ENCODE data around the gene EDN2.

The EDN2 gene

GRCh38 chr1:41456847-41457540 is 27.5 kb downstream of the EDN2 start:
- H3K36me3 Mint-ChIP-seq (ENCODE audit: low read depth) = no peaks in the 10 kb centered on the region
- no peak overlapping the region for H3K4me3 Mint-ChIP-seq
- no peaks in the 10 kb centered on the region for H3K9me3 Mint-ChIP-seq
- H3K4me1 Mint-ChIP-seq (ENCODE audit: low read depth) = no peaks in the 10 kb centered on the region
- no peaks in the 10 kb centered on the region for H3K27me3 Mint-ChIP-seq
- H3K27ac Mint-ChIP-seq = no peak overlapping the region

GRCh38 chr1:41455479-41456332 is 28.8 kb downstream of the EDN2 start:
- H3K27ac Mint-ChIP-seq = no peak overlapping the region
- no peaks in the 10 kb centered on the region for H3K36me3 Mint-ChIP-seq (ENCODE audit: low read depth)
- no peaks in the 10 kb centered on the region for H3K4me1 Mint-ChIP-seq (ENCODE audit: low read depth)
- H3K4me3 Mint-ChIP-seq = no peak overlapping the region
- H3K9me3 Mint-ChIP-seq = no peaks in the 10 kb centered on the region
- no peaks in the 10 kb centered on the region for H3K27me3 Mint-ChIP-seq

GRCh38 chr1:41454406-41454805 is 30.1 kb downstream of the EDN2 start:
- no peak overlapping the region for H3K27ac Mint-ChIP-seq
- no peaks in the 10 kb centered on the region for H3K9me3 Mint-ChIP-seq
- no peak overlapping the region for H3K4me3 Mint-ChIP-seq
- H3K36me3 Mint-ChIP-seq (ENCODE audit: low read depth) = no peaks in the 10 kb centered on the region
- no peaks in the 10 kb centered on the region for H3K27me3 Mint-ChIP-seq
- H3K4me1 Mint-ChIP-seq (ENCODE audit: low read depth) = no peaks in the 10 kb centered on the region

GRCh38 chr1:41452704-41453290 is 31.7 kb downstream of the EDN2 start:
- no peaks in the 10 kb centered on the region for H3K27me3 Mint-ChIP-seq

GRCh38 chr1:41450747-41451285 is 33.7 kb downstream of the EDN2 start:
- H3K36me3 Mint-ChIP-seq (ENCODE audit: low read depth) = no peaks in the 10 kb centered on the region
- H3K27me3 Mint-ChIP-seq = no peaks in the 10 kb centered on the region
- H3K4me3 Mint-ChIP-seq = no peak overlapping the region
- no peaks in the 10 kb centered on the region for H3K4me1 Mint-ChIP-seq (ENCODE audit: low read depth)
- H3K27ac Mint-ChIP-seq = no peak overlapping the region
- no peaks in the 10 kb centered on the region for H3K9me3 Mint-ChIP-seq

More at GRCh38 chr1:41452704-41453290, 31.7 kb downstream of the EDN2 start:
- no peaks in the 10 kb centered on the region for H3K9me3 Mint-ChIP-seq
- H3K36me3 Mint-ChIP-seq (ENCODE audit: low read depth) = no peaks in the 10 kb centered on the region
- no peaks in the 10 kb centered on the region for H3K4me1 Mint-ChIP-seq (ENCODE audit: low read depth)
- H3K4me3 Mint-ChIP-seq = no peak overlapping the region
- no peak overlapping the region for H3K27ac Mint-ChIP-seq

GRCh38 chr1:41449326-41449921 is 35.1 kb downstream of the EDN2 start:
- Mint-ChIP-seq H3K27me3 (no peaks in the 10 kb centered on the region), H3K9me3 (no peaks in the 10 kb centered on the region), H3K36me3 (ENCODE audit: low read depth) (no peaks in the 10 kb centered on the region), H3K4me1 (ENCODE audit: low read depth) (no peaks in the 10 kb centered on the region), H3K27ac (no peak overlapping the region), H3K4me3 (no peak overlapping the region)

- no peaks in the 10 kb centered on the region for H3K9me3 Mint-ChIP-seq
- no peaks in the 10 kb centered on the region for H3K36me3 Mint-ChIP-seq (ENCODE audit: low read depth)
- no peak overlapping the region for H3K27ac Mint-ChIP-seq
- H3K4me3 Mint-ChIP-seq = no peak overlapping the region
- H3K4me1 Mint-ChIP-seq (ENCODE audit: low read depth) = no peaks in the 10 kb centered on the region
- no peaks in the 10 kb centered on the region for H3K27me3 Mint-ChIP-seq
Measured at GRCh38 chr1:41448821-41449220, 35.7 kb downstream of the EDN2 start.

- Mint-ChIP-seq H3K27me3 (no peaks in the 10 kb centered on the region), H3K9me3 (no peaks in the 10 kb centered on the region), H3K4me3 (no peak overlapping the region), H3K36me3 (ENCODE audit: low read depth) (no peaks in the 10 kb centered on the region), H3K4me1 (ENCODE audit: low read depth) (no peaks in the 10 kb centered on the region), H3K27ac (no peak overlapping the region)
Measured at GRCh38 chr1:41447995-41448770, 36.3 kb downstream of the EDN2 start.

- no peaks in the 10 kb centered on the region for H3K4me1 Mint-ChIP-seq (ENCODE audit: low read depth)
- no peaks in the 10 kb centered on the region for H3K27me3 Mint-ChIP-seq
Measured at GRCh38 chr1:41446851-41447610, 37.5 kb downstream of the EDN2 start.

GRCh38 chr1:41444785-41445184 is 39.7 kb downstream of the EDN2 start:
- Mint-ChIP-seq H3K36me3 (ENCODE audit: low read depth) (no peaks in the 10 kb centered on the region), H3K27ac (no peak overlapping the region), H3K27me3 (no peaks in the 10 kb centered on the region), H3K9me3 (no peaks in the 10 kb centered on the region), H3K4me1 (ENCODE audit: low read depth) (no peaks in the 10 kb centered on the region), H3K4me3 (no peak overlapping the region)

More at GRCh38 chr1:41446851-41447610, 37.5 kb downstream of the EDN2 start:
- Mint-ChIP-seq H3K27ac (no peak overlapping the region), H3K36me3 (ENCODE audit: low read depth) (no peaks in the 10 kb centered on the region), H3K9me3 (no peaks in the 10 kb centered on the region), H3K4me3 (no peak overlapping the region)

GRCh38 chr1:41444246-41444645 is 40.2 kb downstream of the EDN2 start:
- Mint-ChIP-seq H3K36me3 (ENCODE audit: low read depth) (no peaks in the 10 kb centered on the region), H3K9me3 (no peaks in the 10 kb centered on the region), H3K4me3 (no peak overlapping the region), H3K27me3 (no peaks in the 10 kb centered on the region), H3K27ac (no peak overlapping the region), H3K4me1 (ENCODE audit: low read depth) (no peaks in the 10 kb centered on the region)

GRCh38 chr1:41442697-41443251 is 41.7 kb downstream of the EDN2 start:
- Mint-ChIP-seq H3K27me3 (peaks cover 9% of the 10 kb centered on the region), H3K4me3 (no peak overlapping the region), H3K36me3 (ENCODE audit: low read depth) (no peaks in the 10 kb centered on the region), H3K4me1 (ENCODE audit: low read depth) (no peaks in the 10 kb centered on the region), H3K9me3 (no peaks in the 10 kb centered on the region), H3K27ac (no peak overlapping the region)

GRCh38 chr1:41440321-41441085 is 44.0 kb downstream of the EDN2 start:
- H3K4me3 Mint-ChIP-seq = no peak overlapping the region
- H3K27me3 Mint-ChIP-seq = peaks cover 15% of the 10 kb centered on the region
- no peak overlapping the region for H3K27ac Mint-ChIP-seq
- H3K4me1 Mint-ChIP-seq (ENCODE audit: low read depth) = no peaks in the 10 kb centered on the region
- no peaks in the 10 kb centered on the region for H3K9me3 Mint-ChIP-seq
- no peaks in the 10 kb centered on the region for H3K36me3 Mint-ChIP-seq (ENCODE audit: low read depth)
